Neuronal stem cell (in vitro differentiated cells): ENCODE data around the gene IL36B. TPM values are rescaled to one million over a fixed set of nuclear protein-coding genes. Genes with fewer than 3 reads are reported as not detected.

ENCODE experiments used
- DNase-seq: peaks from one replicate; pipeline ENCODE4 v3.0.0-alpha.2; 2013; ENCODE audit warnings: low spot score
- H2AFZ ChIP-seq: one replicate; pipeline ENCODE4 v1.6.1; 2013; ENCODE audit warnings: mild to moderate bottlenecking, low read length, inconsistent platforms
- H2AK5ac ChIP-seq: 2 replicates; pipeline ENCODE4 v1.6.1; 2013; ENCODE audit warnings: low read depth, mild to moderate bottlenecking, inconsistent platforms, low read length, moderate library complexity, mixed read lengths
- H2BK120ac ChIP-seq: 2 replicates; pipeline ENCODE4 v1.6.1; 2013; ENCODE audit warnings: low read depth, mild to moderate bottlenecking, inconsistent platforms, low read length, moderate library complexity, mixed read lengths
- H2BK12ac ChIP-seq: one replicate; pipeline ENCODE4 v1.6.1; 2013; ENCODE audit warnings: low read length, inconsistent platforms
- H2BK15ac ChIP-seq: 2 replicates; pipeline ENCODE4 v1.6.1; 2013; ENCODE audit warnings: mild to moderate bottlenecking, low read length, inconsistent platforms, mixed read lengths
- H2BK5ac ChIP-seq: one replicate; pipeline ENCODE4 v1.6.1; 2013; ENCODE audit warnings: inconsistent platforms, mild to moderate bottlenecking, low read length, moderate library complexity
- H3K14ac ChIP-seq: one replicate; pipeline ENCODE4 v1.6.1; 2013; ENCODE audit warnings: low read length, inconsistent platforms
- H3K18ac ChIP-seq: 2 replicates; pipeline ENCODE4 v1.6.1; 2013; ENCODE audit warnings: low read length, inconsistent platforms
- H3K23ac ChIP-seq: 2 replicates; pipeline ENCODE4 v1.6.1; 2013; ENCODE audit warnings: low read depth, mild to moderate bottlenecking, mixed read lengths, low read length, inconsistent platforms; ENCODE audit not compliant: poor library complexity
- H3K27ac ChIP-seq: replicated peaks from 3 replicates; pipeline ENCODE4 v1.5.1; 2013; ENCODE audit warnings: low read length, inconsistent platforms
- H3K27me3 ChIP-seq, 3 experiments: 2 replicates each; pipeline ENCODE4 v1.6.1; 2013; ENCODE audit warnings: low read length in 3 of 3, mild to moderate bottlenecking in 2 of 3, inconsistent platforms in 1 of 3, low read depth in 1 of 3, mixed read lengths in 1 of 3, moderate library complexity in 1 of 3; ENCODE audit not compliant: control insufficient read depth in 3 of 3, insufficient read depth in 3 of 3
- H3K36me3 ChIP-seq, 2 donors: replicated peaks in 1 of 2; 2 replicates each; pipeline ENCODE4 v1.6.1; 2013; ENCODE audit warnings: low read length in 2 of 2; ENCODE audit not compliant: control insufficient read depth in 2 of 2, insufficient read depth in 2 of 2
- H3K4ac ChIP-seq: 2 replicates; pipeline ENCODE4 v1.6.1; 2013; ENCODE audit warnings: inconsistent platforms, mild to moderate bottlenecking, low read length, moderate library complexity
- H3K4me1 ChIP-seq, 2 donors: 1 replicate in 1 of 2; 2 replicates in 1 of 2; pipeline ENCODE4 v1.6.1; 2013; ENCODE audit warnings: low read length in 2 of 2, low read depth in 1 of 2; ENCODE audit not compliant: control insufficient read depth in 2 of 2, insufficient read depth in 1 of 2
- H3K4me2 ChIP-seq: one replicate; pipeline ENCODE4 v1.6.1; 2013; ENCODE audit warnings: mild to moderate bottlenecking, low read length, inconsistent platforms; ENCODE audit not compliant: insufficient read depth, poor library complexity, severe bottlenecking
- H3K4me3 ChIP-seq, 2 donors: 2 replicates each; pipeline ENCODE4 v1.5.1; 2013; ENCODE audit warnings: low read length in 2 of 2, mild to moderate bottlenecking in 2 of 2, inconsistent platforms in 1 of 2, moderate library complexity in 1 of 2
- H3K79me1 ChIP-seq: one replicate; pipeline ENCODE4 v1.6.1; 2013; ENCODE audit warnings: low read depth, mild to moderate bottlenecking, inconsistent platforms, low read length, moderate library complexity
- H3K9ac ChIP-seq: one replicate; pipeline ENCODE4 v1.6.1; 2013; ENCODE audit warnings: mild to moderate bottlenecking, low read depth, low read length, inconsistent platforms; ENCODE audit not compliant: poor library complexity
- H3K9me3 ChIP-seq, 2 donors: replicated peaks in 1 of 2; 2 replicates each; pipeline versions ENCODE3 to v1.6.1; 2013; ENCODE audit warnings: low read length in 2 of 2, mild to moderate bottlenecking in 2 of 2, inconsistent platforms in 1 of 2, low read depth in 1 of 2, mixed read lengths in 1 of 2, moderate library complexity in 1 of 2; ENCODE audit not compliant: control insufficient read depth in 2 of 2, insufficient read depth in 1 of 2
- H4K8ac ChIP-seq: one replicate; pipeline ENCODE4 v1.6.1; 2013; ENCODE audit warnings: low read depth, mild to moderate bottlenecking, inconsistent platforms, low read length, moderate library complexity
- H4K91ac ChIP-seq: one replicate; pipeline ENCODE4 v1.6.1; 2013; ENCODE audit warnings: low read length, low read depth, mild to moderate bottlenecking, inconsistent platforms; ENCODE audit not compliant: poor library complexity
- WGBS, 2 donors: extraction: QIAGEN DNeasy Blood & Tissue Kit; methylation state at CpG; one replicate each; pipeline ENCODE4 v1.1.7; 2013; ENCODE audit warnings: missing lambda C conversion rate in 2 of 2, mixed read lengths in 1 of 2; ENCODE audit not compliant: insufficient read length in 2 of 2, insufficient replicate concordance in 1 of 2; ENCODE audit errors: extremely low coverage in 2 of 2; 5-methylcytosine and 5-hydroxymethylcytosine counted together
- polyA plus RNA-seq, 2 experiments: library from polyadenylated mRNA; stranded (reverse); fragments of 200-250 nt; gene quantifications; one replicate each; pipeline ENCODE4 v1.2.3, GENCODE V29; 2013

The IL36B gene
- polyA plus RNA-seq (2013, experiment 1 of 2), result not detected
- not detected for polyA plus RNA-seq (2013, experiment 2 of 2)

- Histone ChIP-seq H3K27me3 (no peaks in the 10 kb centered on the region), H3K4ac (no peak within 1 kb of the TSS)
- no CpG with 5 or more reads among the region's 6 CpGs for WGBS, 2 donors
These were observed at the start of gene IL36B for GRCh38 chr2:113052396-113052917. IL36B (minus strand) TSS chr2:113052867.

DNA sequence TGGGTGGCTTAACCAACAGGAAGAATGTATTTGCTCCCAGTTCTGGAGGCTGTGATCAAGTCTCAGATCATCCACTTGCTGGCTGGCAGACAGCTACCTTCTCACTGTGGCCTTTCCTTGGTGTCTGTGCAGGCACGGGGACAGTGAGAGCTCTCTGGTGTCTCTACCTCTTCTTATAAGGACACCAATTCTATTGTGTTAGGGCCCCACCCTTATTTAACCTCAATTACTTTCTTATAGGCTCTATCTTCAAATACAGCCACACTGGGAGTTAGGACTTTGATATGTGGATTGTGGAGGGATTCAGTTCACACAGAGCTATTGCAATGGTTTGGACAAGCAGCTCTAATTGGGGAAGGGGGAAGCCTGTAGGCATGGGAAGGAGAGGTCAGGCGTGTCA is 49.5 kb upstream of the IL36B start:
- H3K4ac ChIP-seq, result no peak overlapping the region
- H2AK5ac ChIP-seq, result no peak overlapping the region
- H3K23ac ChIP-seq, result no peak overlapping the region
- H3K18ac ChIP-seq, result no peak overlapping the region
- H2AFZ ChIP-seq, result no peak overlapping the region
- H3K4me1 ChIP-seq, result no peaks in the 10 kb centered on the region
- H2BK12ac ChIP-seq, result no peak overlapping the region
- no peak overlapping the region for H3K4me2 ChIP-seq
- H3K27me3 ChIP-seq, result no peaks in the 10 kb centered on the region
- H2BK120ac ChIP-seq, result no peak overlapping the region
- H3K9me3 ChIP-seq, result peaks cover 0 to 3% of the 10 kb centered on the region in 2 donors
- H3K36me3 ChIP-seq, result no peaks in the 10 kb centered on the region
- H3K4me3 ChIP-seq, result no peak overlapping the region
- no peak overlapping the region for H3K27ac ChIP-seq
- H3K9ac ChIP-seq, result no peak overlapping the region
- no peak overlapping the region for H2BK15ac ChIP-seq
- no peaks in the 10 kb centered on the region for H3K79me1 ChIP-seq
- no peak overlapping the region for H2BK5ac ChIP-seq
- H4K8ac ChIP-seq, result no peak overlapping the region
- WGBS, 2 donors, result no CpG with 5 or more reads among the region's 2 CpGs
- DNase-seq, result no peak
- no peak overlapping the region for H4K91ac ChIP-seq
- no peak overlapping the region for H3K14ac ChIP-seq

More at GRCh38 chr2:113052396-113052917, at the start of gene IL36B:
- DNase-seq, result no peak
- H2BK15ac ChIP-seq, result no peak within 1 kb of the TSS
- H3K9ac ChIP-seq, result no peak within 1 kb of the TSS
- no peak within 1 kb of the TSS for H2AFZ ChIP-seq
- H2BK12ac ChIP-seq, result no peak within 1 kb of the TSS
- H2BK120ac ChIP-seq, result no peak within 1 kb of the TSS
- no peaks in the 10 kb centered on the region for H3K4me1 ChIP-seq
- no peak within 1 kb of the TSS for H3K4me2 ChIP-seq
- no peak within 1 kb of the TSS for H4K8ac ChIP-seq
- no peak within 1 kb of the TSS for H3K27ac ChIP-seq
- no peaks in the 10 kb centered on the region for H3K79me1 ChIP-seq
- H3K36me3 ChIP-seq, result no peaks in the 10 kb centered on the region
- H3K4me3 ChIP-seq, result no peak within 1 kb of the TSS
- H3K23ac ChIP-seq, result no peak within 1 kb of the TSS
- no peak within 1 kb of the TSS for H3K18ac ChIP-seq
- H2BK5ac ChIP-seq, result no peak within 1 kb of the TSS
- H2AK5ac ChIP-seq, result no peak within 1 kb of the TSS
- peaks cover 0 to 4% of the 10 kb centered on the region in 2 donors for H3K9me3 ChIP-seq
- H4K91ac ChIP-seq, result no peak within 1 kb of the TSS
- no peak within 1 kb of the TSS for H3K14ac ChIP-seq

DNA sequence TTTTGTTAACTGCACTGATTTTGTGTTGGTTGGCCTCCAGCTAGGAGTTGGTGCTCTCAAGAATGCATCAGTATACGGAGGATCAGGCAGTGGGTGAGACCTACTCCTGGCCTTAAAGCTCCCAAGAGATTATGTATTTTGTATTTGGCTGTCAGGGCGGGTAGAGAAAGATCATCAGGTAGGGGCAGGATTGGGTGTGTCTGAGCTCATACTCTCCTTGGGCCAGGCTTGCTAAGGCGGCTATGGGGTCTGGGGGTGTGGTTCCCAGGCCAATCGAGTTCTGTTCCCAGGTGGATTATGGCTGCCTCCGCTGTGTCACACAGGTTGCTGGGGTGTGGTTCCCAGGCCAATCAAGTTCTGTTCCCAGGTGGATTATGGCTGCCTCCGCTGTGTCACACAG is 45.9 kb upstream of the IL36B start:
- no peak overlapping the region for H2BK12ac ChIP-seq
- no peak overlapping the region for H2AK5ac ChIP-seq
- no peaks in the 10 kb centered on the region for H3K79me1 ChIP-seq
- no peak overlapping the region for H3K27ac ChIP-seq
- H3K27me3 ChIP-seq, result no peaks in the 10 kb centered on the region
- H3K9me3 ChIP-seq, result peaks cover 0 to 3% of the 10 kb centered on the region in 2 donors
- no peak overlapping the region for H2AFZ ChIP-seq
- no peak overlapping the region for H3K14ac ChIP-seq
- H2BK120ac ChIP-seq, result no peak overlapping the region
- H2BK5ac ChIP-seq, result no peak overlapping the region
- H3K4ac ChIP-seq, result no peak overlapping the region
- H3K4me2 ChIP-seq, result no peak overlapping the region
- no peak overlapping the region for H3K23ac ChIP-seq
- no peak overlapping the region for H3K9ac ChIP-seq
- H2BK15ac ChIP-seq, result no peak overlapping the region
- no CpG with 5 or more reads among the region's 6 CpGs for WGBS, 2 donors
- no peak overlapping the region for H3K18ac ChIP-seq
- DNase-seq, result no peak
- H4K8ac ChIP-seq, result no peak overlapping the region
- H3K36me3 ChIP-seq, result no peaks in the 10 kb centered on the region
- H3K4me1 ChIP-seq, result no peaks in the 10 kb centered on the region
- H3K4me3 ChIP-seq, result no peak overlapping the region
- no peak overlapping the region for H4K91ac ChIP-seq

DNA sequence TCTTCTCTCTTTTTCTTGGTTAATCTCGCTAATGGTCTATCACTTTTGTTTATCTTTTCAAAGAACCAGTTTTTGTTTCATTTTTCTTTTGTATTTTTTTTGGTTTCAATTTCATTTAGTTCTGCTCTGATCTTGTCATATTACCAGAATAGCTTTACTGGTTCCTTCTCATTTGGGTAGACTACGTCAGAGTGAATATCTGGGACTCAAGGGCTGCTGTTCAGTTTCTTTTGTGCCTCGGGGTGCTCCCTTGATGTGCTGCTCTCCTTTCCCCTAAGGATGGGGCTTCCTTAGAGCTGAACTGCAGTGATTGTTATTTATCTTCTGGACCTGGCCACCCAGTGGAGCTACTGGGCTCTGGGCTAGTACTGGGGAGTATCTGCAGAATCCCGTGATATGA is 45.4 kb upstream of the IL36B start:
- no peaks in the 10 kb centered on the region for H3K36me3 ChIP-seq
- no peak overlapping the region for H3K27ac ChIP-seq
- no peak overlapping the region for H3K9ac ChIP-seq
- peaks cover 0 to 3% of the 10 kb centered on the region in 2 donors for H3K9me3 ChIP-seq
- no peak overlapping the region for H3K23ac ChIP-seq
- WGBS, 2 donors, result no CpG with 5 or more reads among the region's 4 CpGs
- H2AK5ac ChIP-seq, result no peak overlapping the region
- no peak overlapping the region for H2AFZ ChIP-seq
- no peak overlapping the region for H2BK120ac ChIP-seq
- no peaks in the 10 kb centered on the region for H3K79me1 ChIP-seq
- peak overlapping the region; percentile 84 for H2BK12ac ChIP-seq
- no peak for DNase-seq
- H3K14ac ChIP-seq, result peak overlapping the region; percentile 21
- no peaks in the 10 kb centered on the region for H3K4me1 ChIP-seq
- no peak overlapping the region for H3K4ac ChIP-seq
- no peak overlapping the region for H3K18ac ChIP-seq
- H2BK5ac ChIP-seq, result no peak overlapping the region
- no peak overlapping the region for H3K4me3 ChIP-seq
- H2BK15ac ChIP-seq, result no peak overlapping the region
- peaks cover 0 to under 1% (median 0%) of the 10 kb centered on the region in 3 experiments for H3K27me3 ChIP-seq
- H4K8ac ChIP-seq, result no peak overlapping the region
- no peak overlapping the region for H4K91ac ChIP-seq
- no peak overlapping the region for H3K4me2 ChIP-seq
